Mucosa of rectum (tissue), 2 donors: Measurements from ENCODE around the gene ZNRD2.

Source experiments
- H3K27ac ChIP-seq, 2 donors: one replicate each; pipeline ENCODE4 v1.7.0; 2013; ENCODE audit warnings: inconsistent platforms in 2 of 2, low read depth in 2 of 2, low read length in 2 of 2
- H3K27me3 ChIP-seq, 2 donors: one replicate each; pipeline ENCODE4 v1.7.0; 2013; ENCODE audit warnings: low read length in 2 of 2; ENCODE audit not compliant: control insufficient read depth in 2 of 2, insufficient read depth in 2 of 2
- H3K36me3 ChIP-seq, 2 donors: one replicate each; pipeline ENCODE4 v1.7.0; 2013; ENCODE audit warnings: low read length in 2 of 2; ENCODE audit not compliant: control insufficient read depth in 2 of 2, insufficient read depth in 2 of 2
- H3K4me1 ChIP-seq, 2 donors: one replicate each; pipeline ENCODE4 v1.7.0; 2013; ENCODE audit warnings: low read length in 2 of 2, mild to moderate bottlenecking in 1 of 2; ENCODE audit not compliant: control insufficient read depth in 2 of 2, insufficient read depth in 2 of 2
- H3K4me3 ChIP-seq, 2 donors: one replicate each; pipeline ENCODE4 v1.7.0; 2013; ENCODE audit warnings: low read length in 2 of 2
- H3K9ac ChIP-seq, 2 donors: one replicate each; pipeline ENCODE4 v1.7.0; 2013; ENCODE audit warnings: low read length in 2 of 2, low read depth in 1 of 2, mild to moderate bottlenecking in 1 of 2
- H3K9me3 ChIP-seq, 2 donors: one replicate each; pipeline ENCODE4 v1.7.0; 2013; ENCODE audit warnings: low read length in 2 of 2; ENCODE audit not compliant: control insufficient read depth in 2 of 2
- donor health status: healthy.
- donor health status: Normal muscosa, but diverticular disease.

ZNRD2 gene

GRCh38 chr11:65528819-65529350 lies 41.4 kb upstream of the ZNRD2 start:
- no peaks in the 10 kb centered on the region for H3K9me3 ChIP-seq
- H3K9ac ChIP-seq: no peak overlapping the region
- peaks cover 39 to 47% of the 10 kb centered on the region in 2 donors for H3K36me3 ChIP-seq
- no peak overlapping the region for H3K4me3 ChIP-seq
- H3K27ac ChIP-seq: no peak overlapping the region
- no peaks in the 10 kb centered on the region for H3K27me3 ChIP-seq
- H3K4me1 ChIP-seq: peaks cover 14 to 17% of the 10 kb centered on the region in 2 donors

GRCh38 chr11:65529475-65530156 lies 40.7 kb upstream of the ZNRD2 start:
- H3K27ac ChIP-seq: no peak overlapping the region
- peaks cover 43 to 47% of the 10 kb centered on the region in 2 donors for H3K36me3 ChIP-seq
- H3K4me1 ChIP-seq: peaks cover 8 to 10% of the 10 kb centered on the region in 2 donors
- H3K9ac ChIP-seq: no peak overlapping the region
- no peak overlapping the region for H3K4me3 ChIP-seq
- H3K9me3 ChIP-seq: no peaks in the 10 kb centered on the region
- H3K27me3 ChIP-seq: no peaks in the 10 kb centered on the region

GRCh38 chr11:65530157-65530496 lies 40.1 kb upstream of the ZNRD2 start:
- no peak overlapping the region for H3K9ac ChIP-seq
- no peak overlapping the region for H3K4me3 ChIP-seq
- H3K36me3 ChIP-seq: peaks cover 44 to 51% of the 10 kb centered on the region in 2 donors
- peaks cover 8 to 10% of the 10 kb centered on the region in 2 donors for H3K4me1 ChIP-seq
- H3K9me3 ChIP-seq: no peaks in the 10 kb centered on the region
- no peaks in the 10 kb centered on the region for H3K27me3 ChIP-seq
- no peak overlapping the region for H3K27ac ChIP-seq

DNA sequence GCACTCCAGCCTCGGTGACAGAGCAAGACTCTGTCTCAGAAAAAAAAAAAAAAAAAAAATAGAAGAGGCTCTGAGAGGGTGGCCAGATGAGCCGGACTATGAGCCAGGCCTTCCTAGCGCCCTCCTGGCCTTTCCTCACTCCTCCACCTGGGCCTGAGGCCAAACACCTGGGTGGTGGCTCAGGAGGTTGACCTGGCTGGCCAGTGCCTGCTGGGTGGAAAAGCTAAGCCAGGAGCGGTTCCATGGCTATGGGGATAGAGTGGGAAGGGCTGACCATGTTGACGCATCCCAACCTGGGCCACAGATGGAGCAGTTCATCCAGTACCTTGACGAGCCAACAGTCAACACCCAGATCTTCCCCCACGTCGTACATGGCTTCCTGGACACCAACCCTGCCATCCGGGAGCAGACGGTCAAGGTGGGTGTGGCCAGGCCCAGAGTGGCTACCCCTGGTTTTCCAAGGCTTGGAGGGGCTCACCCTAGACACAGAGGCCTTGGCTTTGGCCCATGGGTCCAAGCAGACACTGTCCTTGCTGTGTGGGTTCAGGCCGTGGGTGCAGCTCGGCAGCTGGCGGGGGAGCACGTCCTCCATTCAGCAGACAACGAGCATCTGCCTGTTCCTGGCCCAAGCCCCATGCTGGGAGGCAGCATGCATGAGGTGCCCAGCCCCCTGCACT lies 37.8 kb upstream of the ZNRD2 start:
- Histone ChIP-seq H3K9me3 (no peaks in the 10 kb centered on the region), H3K36me3 (peaks cover 52 to 60% of the 10 kb centered on the region in 2 donors), H3K27me3 (no peaks in the 10 kb centered on the region), H3K27ac (no peak overlapping the region), H3K9ac (no peak overlapping the region), H3K4me1 (no peaks in the 10 kb centered on the region), H3K4me3 (no peak overlapping the region)

- H3K4me1 ChIP-seq: peaks cover 5 to 6% of the 10 kb centered on the region in 2 donors
- no peak overlapping the region for H3K4me3 ChIP-seq
- no peak overlapping the region for H3K9ac ChIP-seq
- H3K9me3 ChIP-seq: no peaks in the 10 kb centered on the region
- peaks cover 52 to 62% of the 10 kb centered on the region in 2 donors for H3K36me3 ChIP-seq
- H3K27ac ChIP-seq: no peak overlapping the region
- no peaks in the 10 kb centered on the region for H3K27me3 ChIP-seq
These were observed 35.2 kb upstream of the ZNRD2 start for GRCh38 chr11:65535102-65535501.

- H3K36me3 ChIP-seq: peaks cover 38 to 47% of the 10 kb centered on the region in 2 donors
- no peak overlapping the region for H3K9ac ChIP-seq
- H3K9me3 ChIP-seq: no peaks in the 10 kb centered on the region
- H3K27ac ChIP-seq: no peak overlapping the region
- no peaks in the 10 kb centered on the region for H3K27me3 ChIP-seq
- H3K4me1 ChIP-seq: peaks cover 16 to 17% of the 10 kb centered on the region in 2 donors
- no peak overlapping the region for H3K4me3 ChIP-seq
These were observed 33.6 kb upstream of the ZNRD2 start for GRCh38 chr11:65536412-65537295.

GRCh38 chr11:65537296-65537597 lies 33.0 kb upstream of the ZNRD2 start:
- Histone ChIP-seq H3K9ac (no peak overlapping the region), H3K9me3 (no peaks in the 10 kb centered on the region), H3K4me1 (peaks cover 16 to 19% of the 10 kb centered on the region in 2 donors), H3K27ac (no peak overlapping the region), H3K36me3 (peaks cover 34 to 43% of the 10 kb centered on the region in 2 donors), H3K4me3 (no peak overlapping the region), H3K27me3 (no peaks in the 10 kb centered on the region)

GRCh38 chr11:65537620-65538231 lies 32.6 kb upstream of the ZNRD2 start:
- Histone ChIP-seq H3K27me3 (no peaks in the 10 kb centered on the region), H3K27ac (no peak overlapping the region), H3K4me3 (no peak overlapping the region), H3K9ac (no peak overlapping the region), H3K36me3 (peaks cover 30 to 42% of the 10 kb centered on the region in 2 donors), H3K9me3 (no peaks in the 10 kb centered on the region), H3K4me1 (peaks cover 16 to 19% of the 10 kb centered on the region in 2 donors)

DNA sequence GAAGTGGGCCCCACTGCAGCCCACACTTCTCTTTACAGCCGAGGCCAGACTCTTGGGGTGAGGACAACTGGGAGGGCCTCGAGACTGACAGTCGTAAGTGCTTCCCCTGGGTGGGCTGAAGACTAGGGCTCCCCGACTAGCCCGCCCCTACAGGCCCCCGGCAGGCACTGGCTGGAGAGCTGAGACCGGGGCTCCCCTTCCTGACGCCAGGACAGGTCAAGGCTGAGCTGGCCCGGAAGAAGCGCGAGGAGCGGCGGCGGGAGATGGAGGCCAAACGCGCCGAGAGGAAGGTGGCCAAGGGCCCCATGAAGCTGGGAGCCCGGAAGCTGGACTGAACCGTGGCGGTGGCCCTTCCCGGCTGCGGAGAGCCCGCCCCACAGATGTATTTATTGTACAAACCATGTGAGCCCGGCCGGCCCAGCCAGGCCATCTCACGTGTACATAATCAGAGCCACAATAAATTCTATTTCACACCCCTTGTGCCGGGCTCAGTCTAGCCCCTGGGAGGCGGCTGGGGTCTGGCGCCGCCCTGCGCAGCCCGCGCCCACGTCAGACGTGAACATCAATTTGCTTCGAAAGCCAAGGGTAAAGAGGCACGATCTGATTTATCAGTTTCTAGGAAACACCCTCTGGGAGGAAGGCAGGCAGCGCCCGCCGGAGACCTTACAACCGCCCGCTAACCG lies 31.9 kb upstream of the ZNRD2 start:
- H3K36me3 ChIP-seq: peaks cover 25 to 40% of the 10 kb centered on the region in 2 donors
- no peaks in the 10 kb centered on the region for H3K27me3 ChIP-seq
- peaks cover 16 to 19% of the 10 kb centered on the region in 2 donors for H3K4me1 ChIP-seq
- H3K4me3 ChIP-seq: no peak overlapping the region
- H3K9me3 ChIP-seq: no peaks in the 10 kb centered on the region
- no peak overlapping the region for H3K27ac ChIP-seq
- H3K9ac ChIP-seq: no peak overlapping the region
